GM10266 (cell line): ENCODE measurements around the gene LNX2.

ENCODE experiments used
- DNase-seq: peaks from one replicate; pipeline ENCODE4 v3.0.0; 2012; ENCODE audit errors: extremely low spot score
- TF ChIP-seq, protein P1 (sequence below): IDR thresholded peaks from 2 replicates; pipeline ENCODE4 v1.5.1; 2012; ENCODE audit warnings: mild to moderate bottlenecking, low read depth; ENCODE audit not compliant: control insufficient read depth, insufficient read depth; ENCODE audit errors: missing control alignments

Gene LNX2

DNA sequence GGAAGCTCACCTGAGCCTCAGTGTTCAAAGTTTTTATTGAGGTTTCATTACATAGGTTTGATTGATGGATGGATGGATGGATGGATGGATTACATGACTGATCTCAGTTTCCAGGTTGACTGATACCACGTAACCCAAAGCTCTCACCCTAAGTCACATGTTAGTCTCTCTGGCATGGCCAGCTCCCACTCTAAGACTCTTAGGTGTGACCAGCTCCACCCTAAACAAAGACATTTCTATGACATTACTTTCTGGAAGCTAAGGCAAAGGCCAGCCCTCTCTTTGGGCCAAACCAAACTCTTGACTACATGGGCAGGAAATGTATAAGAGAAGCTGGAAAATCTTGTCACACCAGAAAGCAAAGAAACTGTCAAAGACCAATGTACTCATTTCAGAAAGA lies 30.0 kb upstream of the LNX2 start:
- TF ChIP-seq, protein P1, sequence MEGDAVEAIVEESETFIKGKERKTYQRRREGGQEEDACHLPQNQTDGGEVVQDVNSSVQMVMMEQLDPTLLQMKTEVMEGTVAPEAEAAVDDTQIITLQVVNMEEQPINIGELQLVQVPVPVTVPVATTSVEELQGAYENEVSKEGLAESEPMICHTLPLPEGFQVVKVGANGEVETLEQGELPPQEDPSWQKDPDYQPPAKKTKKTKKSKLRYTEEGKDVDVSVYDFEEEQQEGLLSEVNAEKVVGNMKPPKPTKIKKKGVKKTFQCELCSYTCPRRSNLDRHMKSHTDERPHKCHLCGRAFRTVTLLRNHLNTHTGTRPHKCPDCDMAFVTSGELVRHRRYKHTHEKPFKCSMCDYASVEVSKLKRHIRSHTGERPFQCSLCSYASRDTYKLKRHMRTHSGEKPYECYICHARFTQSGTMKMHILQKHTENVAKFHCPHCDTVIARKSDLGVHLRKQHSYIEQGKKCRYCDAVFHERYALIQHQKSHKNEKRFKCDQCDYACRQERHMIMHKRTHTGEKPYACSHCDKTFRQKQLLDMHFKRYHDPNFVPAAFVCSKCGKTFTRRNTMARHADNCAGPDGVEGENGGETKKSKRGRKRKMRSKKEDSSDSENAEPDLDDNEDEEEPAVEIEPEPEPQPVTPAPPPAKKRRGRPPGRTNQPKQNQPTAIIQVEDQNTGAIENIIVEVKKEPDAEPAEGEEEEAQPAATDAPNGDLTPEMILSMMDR: no peak
- DNase-seq: no peak

DNA sequence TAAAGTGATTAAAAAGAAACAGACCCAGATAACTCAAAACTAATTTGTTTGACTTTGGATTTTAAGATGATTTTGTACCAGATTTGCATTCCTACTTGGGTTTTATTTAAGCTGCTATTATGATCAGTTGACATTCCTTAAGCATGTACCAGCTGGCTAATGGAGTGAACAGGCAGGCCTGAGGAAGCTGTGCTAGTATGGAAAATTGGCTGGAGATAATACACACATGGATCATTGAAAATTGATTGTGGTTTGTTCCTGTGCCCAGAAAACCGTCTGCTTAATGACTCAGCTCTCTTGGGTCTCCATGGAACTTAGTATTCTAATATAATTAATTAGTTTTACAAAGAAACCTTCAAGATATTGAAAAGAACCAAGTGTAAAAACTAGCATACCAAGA lies 24.0 kb upstream of the LNX2 start:
- TF ChIP-seq, protein P1: no peak
- no peak for DNase-seq

DNA sequence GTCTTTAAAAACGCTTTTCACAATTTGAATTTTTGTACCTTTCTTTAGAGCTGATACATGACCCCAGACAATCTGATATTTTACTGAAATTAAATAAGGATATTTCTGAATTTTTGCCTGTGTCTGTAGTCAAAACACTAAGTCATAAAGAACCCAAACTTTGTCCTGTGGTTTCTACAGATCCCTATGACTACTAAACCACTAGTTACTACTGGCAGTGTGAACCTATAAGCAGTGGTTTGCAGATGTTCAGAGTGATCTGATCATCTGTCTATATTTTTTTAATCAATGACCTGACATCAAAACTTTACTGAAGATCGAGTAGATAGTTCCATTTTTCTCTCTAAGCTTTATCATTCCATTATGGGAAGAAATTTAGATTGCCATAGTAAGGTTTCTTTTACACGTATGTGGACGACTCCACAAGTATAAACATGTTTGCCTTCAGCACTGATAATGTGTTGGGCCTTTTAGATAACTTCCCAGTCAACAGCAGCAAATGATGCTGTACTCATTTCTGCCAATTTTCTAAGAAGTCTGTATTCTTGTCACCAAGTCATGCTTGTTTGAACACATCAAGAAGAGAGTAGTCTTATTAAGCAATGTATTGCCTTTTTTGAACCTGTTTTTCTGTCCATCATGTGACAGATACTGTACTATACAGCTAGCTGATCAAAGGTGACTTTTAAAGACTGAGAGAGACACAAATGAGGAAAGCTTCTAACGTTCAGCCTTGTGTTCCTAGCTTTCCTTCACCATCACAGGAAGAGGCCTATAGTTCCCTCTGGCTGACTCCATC lies 23.2 kb upstream of the LNX2 start:
- no peak for DNase-seq
- TF ChIP-seq, protein P1: no peak

DNA sequence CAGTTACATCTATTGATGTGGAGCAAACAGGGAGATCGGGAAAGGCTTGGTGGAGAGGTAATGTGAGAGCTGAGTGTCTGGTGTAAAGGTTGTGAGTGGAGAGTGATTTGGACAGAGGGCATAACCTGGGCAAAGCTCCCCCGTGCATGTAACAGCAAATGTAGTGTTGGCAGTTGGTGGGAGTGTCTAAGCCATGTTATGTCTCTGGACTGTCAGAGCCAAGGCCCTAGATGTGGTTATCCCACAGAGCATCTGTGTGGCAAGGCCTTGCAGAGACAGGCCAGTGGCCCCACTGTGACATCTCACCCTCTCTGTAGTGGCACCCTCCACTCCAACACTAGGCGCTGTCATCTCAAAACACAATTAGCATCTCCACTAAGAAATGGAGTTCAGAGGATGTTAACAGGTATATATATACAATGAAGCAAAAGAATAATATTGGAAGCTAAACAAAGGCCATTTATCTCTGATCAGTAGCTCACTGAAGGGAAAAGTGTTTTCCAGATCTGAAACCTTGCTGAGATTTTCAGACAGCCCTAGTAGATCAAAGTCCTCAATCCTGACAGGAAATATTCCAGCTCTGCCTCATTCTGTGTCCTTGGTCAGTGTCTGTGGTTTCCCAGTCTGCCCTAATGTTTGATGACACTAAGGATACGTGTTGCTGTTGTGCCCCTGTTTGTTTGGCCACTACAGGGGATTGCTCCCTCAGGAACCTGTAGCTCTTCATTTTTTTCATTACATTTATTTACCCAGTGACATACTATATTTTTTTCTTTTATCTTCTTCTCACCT lies 21.6 kb upstream of the LNX2 start:
- DNase-seq: no peak
- TF ChIP-seq, protein P1: no peak

DNA sequence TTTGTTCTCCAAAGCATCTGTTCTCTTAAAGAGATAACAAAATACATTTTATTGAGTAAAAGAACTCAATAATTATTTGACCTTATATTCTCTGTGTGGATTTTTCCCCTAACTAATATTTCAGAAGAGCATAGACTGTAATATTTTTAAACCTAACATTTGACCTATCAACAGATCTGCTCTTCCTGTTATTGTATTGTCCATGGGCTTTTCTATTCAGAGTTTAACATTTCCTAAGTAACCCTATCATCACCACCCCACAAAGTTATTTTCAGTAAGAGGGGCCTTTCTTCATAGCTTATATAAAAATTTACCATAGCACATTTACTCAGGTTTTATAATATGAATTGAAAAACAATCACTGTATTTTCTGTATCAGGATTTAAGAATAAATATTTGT lies 18.9 kb upstream of the LNX2 start:
- DNase-seq: no peak
- TF ChIP-seq, protein P1: no peak

DNA sequence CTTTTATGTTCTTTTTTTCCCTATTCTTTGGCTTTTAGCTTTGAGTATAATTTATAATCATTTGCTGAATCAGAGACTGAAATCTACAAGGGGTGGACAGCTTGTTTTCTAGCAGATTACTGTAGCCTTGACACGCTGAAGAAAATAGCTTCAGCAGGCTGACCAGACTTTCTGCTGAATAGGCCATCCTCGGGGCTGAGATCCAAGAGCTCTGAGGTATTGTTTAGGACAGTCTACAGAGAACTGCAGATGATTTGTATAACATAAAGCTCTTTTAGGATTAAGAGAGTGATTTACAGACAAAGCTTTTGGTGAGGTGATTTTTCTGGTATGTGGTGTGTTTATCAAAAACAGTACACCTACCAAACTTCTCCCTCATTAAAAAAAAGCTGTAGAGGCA lies 18.2 kb upstream of the LNX2 start:
- TF ChIP-seq, protein P1: no peak
- DNase-seq: no peak

DNA sequence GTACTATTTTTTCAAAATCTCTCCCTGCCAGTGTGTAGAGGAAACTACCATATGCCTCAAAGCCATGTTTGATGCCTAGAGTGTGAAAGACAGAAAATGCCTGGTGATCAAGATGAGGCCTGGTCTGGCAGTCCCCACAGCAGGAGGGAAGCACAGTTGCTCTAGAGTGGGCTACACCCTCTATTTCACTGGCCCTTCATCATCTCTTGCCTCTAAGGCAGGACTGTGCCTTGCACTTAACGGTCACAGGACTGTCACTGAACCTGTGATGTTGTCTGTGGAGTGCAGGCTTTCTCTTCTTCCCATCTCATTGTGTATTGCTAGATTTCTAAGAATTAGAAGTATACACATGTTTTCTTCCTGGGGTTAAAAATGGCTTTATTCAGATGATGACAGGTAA lies 17.7 kb upstream of the LNX2 start:
- no peak for DNase-seq
- TF ChIP-seq, protein P1: no peak
